Measurements from ENCODE around the gene TSPAN33. TPM values are rescaled to one million over a fixed set of nuclear protein-coding genes. Genes with fewer than 3 reads are reported as not detected.
"Not testable (repeated sequence)": the region's sequence is repeated elsewhere in the genome, so short reads cannot be mapped to it uniquely, and the experiment has no call there.

The TSPAN33 gene
- total and polyA plus RNA-seq, 2 of the 13 experiments (the other 11 are each of a cell fraction or from before 2014, with no cell fraction given) = 15.3 to 16.5 TPM

- H3K4me2 ChIP-seq (ENCODE audit: low read depth, low read length); H3K9me3 ChIP-seq (ENCODE audit: low read length); H4K20me1 ChIP-seq (ENCODE audit: insufficient read depth, low read length); H2AFZ ChIP-seq (ENCODE audit: low read length); H3K36me3 ChIP-seq (replicated peaks in 1 of 2; ENCODE audit: control insufficient read depth in 1 of 2, insufficient read depth in 2 of 2, low read length in 2 of 2); BruUV-seq (replicated peaks); ATAC-seq; POLR2A ChIA-PET; DNase-seq (ENCODE audit: low spot score); H3K4me1 ChIP-seq (ENCODE audit: insufficient read depth, low read length); CTCF ChIA-PET (ENCODE audit: low intra/inter-chr PET ratio, low total read pairs); FAIRE-seq; H3K9ac ChIP-seq (ENCODE audit: insufficient read depth, low read depth, low read length); H3K27ac ChIP-seq (ENCODE audit: extremely low read length, insufficient read depth, low read length); intact Hi-C loops (cut with micrococcal nuclease; ENCODE audit: unreplicated experiment); in situ Hi-C loops (cut with HindIII; ENCODE audit: extremely low pct_ligation_motif_present, low pct_unique_long_range_greater_than_20kb); H3K79me2 ChIP-seq (ENCODE audit: insufficient read depth, low read length); H3K4me3 ChIP-seq (replicated peaks in 1 of 3; ENCODE audit: insufficient read depth in 1 of 3, low read depth in 2 of 3, low read length in 3 of 3); H3K27me3 ChIP-seq (ENCODE audit: control insufficient read depth in 1 of 2, insufficient read depth in 2 of 2, low read length in 2 of 2): not testable (repeated sequence)
- 33% methylated on average over 3 of the region's 3 CpGs for WGBS (ENCODE audit: low lambda C conversion rate)
- 0 out of 2 replicates have a peak, but pooled peaks have one; percentile 50 for TF ChIP-seq ZNF431 (CRISPR knock-in tag; IDR thresholded peaks at IDR 0.05; ENCODE audit: borderline replicate concordance, low read depth)
These were observed 22.9 kb upstream of the TSPAN33 start for GRCh38 chr7:129121501-129122077.

- FAIRE-seq = no peak
- no TSS peak for BruUV-seq (replicated peaks)
- Histone ChIP-seq H3K79me2 (ENCODE audit: insufficient read depth, low read length) (no peaks in the 10 kb centered on the region), H3K9me3 (ENCODE audit: low read length) (no peaks in the 10 kb centered on the region), H2AFZ (ENCODE audit: low read length) (no peak overlapping the region), H3K27ac (ENCODE audit: extremely low read length, insufficient read depth, low read length) (no peak overlapping the region), H3K9ac (ENCODE audit: insufficient read depth, low read depth, low read length) (no peak overlapping the region), H4K20me1 (ENCODE audit: insufficient read depth, low read length) (no peaks in the 10 kb centered on the region), H3K4me2 (ENCODE audit: low read depth, low read length) (no peak overlapping the region), H3K4me1 (ENCODE audit: insufficient read depth, low read length) (no peaks in the 10 kb centered on the region), H3K36me3 (replicated peaks in 1 of 2; ENCODE audit: control insufficient read depth in 1 of 2, insufficient read depth in 2 of 2, low read length in 2 of 2) (no peaks in the 10 kb centered on the region), H3K27me3 (ENCODE audit: control insufficient read depth in 1 of 2, insufficient read depth in 2 of 2, low read length in 2 of 2) (0 out of 5 replicates have a peak, but pooled peaks cover 0 to 2% of the 10 kb centered on the region in 2 experiments), H3K4me3 (replicated peaks in 1 of 3; ENCODE audit: insufficient read depth in 1 of 3, low read depth in 2 of 3, low read length in 3 of 3) (no peak overlapping the region)
- in situ Hi-C loops (cut with HindIII; ENCODE audit: extremely low pct_ligation_motif_present, low pct_unique_long_range_greater_than_20kb) = no loop called here
- no peak for DNase-seq (ENCODE audit: low spot score)
- 17% methylated on average over 2 of the region's 2 CpGs for WGBS (ENCODE audit: low lambda C conversion rate)
- ChIA-PET CTCF (ENCODE audit: low intra/inter-chr PET ratio, low total read pairs) (no interaction called here), POLR2A (no interaction called here)
- TF ChIP-seq, protein P1, sequence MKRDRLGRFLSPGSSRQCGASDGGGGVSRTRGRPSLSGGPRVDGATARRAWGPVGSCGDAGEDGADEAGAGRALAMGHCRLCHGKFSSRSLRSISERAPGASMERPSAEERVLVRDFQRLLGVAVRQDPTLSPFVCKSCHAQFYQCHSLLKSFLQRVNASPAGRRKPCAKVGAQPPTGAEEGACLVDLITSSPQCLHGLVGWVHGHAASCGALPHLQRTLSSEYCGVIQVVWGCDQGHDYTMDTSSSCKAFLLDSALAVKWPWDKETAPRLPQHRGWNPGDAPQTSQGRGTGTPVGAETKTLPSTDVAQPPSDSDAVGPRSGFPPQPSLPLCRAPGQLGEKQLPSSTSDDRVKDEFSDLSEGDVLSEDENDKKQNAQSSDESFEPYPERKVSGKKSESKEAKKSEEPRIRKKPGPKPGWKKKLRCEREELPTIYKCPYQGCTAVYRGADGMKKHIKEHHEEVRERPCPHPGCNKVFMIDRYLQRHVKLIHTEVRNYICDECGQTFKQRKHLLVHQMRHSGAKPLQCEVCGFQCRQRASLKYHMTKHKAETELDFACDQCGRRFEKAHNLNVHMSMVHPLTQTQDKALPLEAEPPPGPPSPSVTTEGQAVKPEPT (CRISPR knock-in tag; IDR thresholded peaks at IDR 0.05; ENCODE audit: low read depth) = no peak
- TF ChIP-seq KDM6A (CRISPR knock-in tag; IDR thresholded peaks at IDR 0.05; ENCODE audit: low read depth) = no peak
- intact Hi-C loops (cut with micrococcal nuclease; ENCODE audit: unreplicated experiment) = no loop called here
- no peak for ATAC-seq
These were observed 22.3 kb upstream of the TSPAN33 start for GRCh38 chr7:129122078-129122750.

All from HepG2 (cell line).